ENCODE measurements around the gene CSF2RB.

CSF2RB gene

DNA sequence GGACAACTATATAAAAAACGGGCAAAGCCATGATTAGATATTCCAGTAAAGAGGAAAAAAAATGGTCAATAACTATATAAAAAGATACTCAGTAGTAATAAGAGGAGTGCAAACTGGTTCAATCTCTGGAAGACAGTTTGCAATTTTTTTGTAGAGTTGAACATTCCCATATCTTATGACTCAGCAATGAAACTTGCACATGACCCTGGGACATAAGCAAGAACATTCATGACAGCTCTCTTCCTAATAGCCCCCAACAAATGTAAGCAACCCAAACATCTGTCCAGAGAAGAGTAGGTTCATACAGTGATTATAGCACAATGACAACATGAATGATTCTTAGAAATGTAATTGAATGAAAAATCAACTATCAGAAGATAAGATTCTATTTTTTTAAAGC lies 21.8 kb upstream of the CSF2RB start:
- DNase-seq (ENCODE audit: low read depth, low spot score): no peak

DNA sequence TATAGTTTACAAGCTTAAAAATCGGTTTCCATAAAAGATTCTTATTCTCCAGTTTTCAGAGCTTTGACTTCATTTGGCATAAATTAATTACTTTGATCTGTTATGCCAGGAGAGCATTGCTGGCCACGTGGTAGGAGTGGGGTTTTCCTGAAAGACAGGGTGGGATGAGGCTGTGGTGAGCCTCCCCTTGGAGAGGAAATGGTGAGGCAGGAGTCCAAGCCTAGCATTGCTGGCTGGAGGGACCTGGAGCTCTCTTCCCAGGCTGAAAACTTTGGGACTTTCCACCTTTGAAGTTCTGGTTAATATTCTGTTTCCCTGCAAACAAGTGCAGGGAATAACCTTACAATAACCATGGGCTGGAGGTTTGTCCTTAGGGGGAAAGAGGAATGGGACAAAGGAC lies 21.1 kb upstream of the CSF2RB start:
- no peak for DNase-seq (ENCODE audit: low read depth, low spot score)

DNA sequence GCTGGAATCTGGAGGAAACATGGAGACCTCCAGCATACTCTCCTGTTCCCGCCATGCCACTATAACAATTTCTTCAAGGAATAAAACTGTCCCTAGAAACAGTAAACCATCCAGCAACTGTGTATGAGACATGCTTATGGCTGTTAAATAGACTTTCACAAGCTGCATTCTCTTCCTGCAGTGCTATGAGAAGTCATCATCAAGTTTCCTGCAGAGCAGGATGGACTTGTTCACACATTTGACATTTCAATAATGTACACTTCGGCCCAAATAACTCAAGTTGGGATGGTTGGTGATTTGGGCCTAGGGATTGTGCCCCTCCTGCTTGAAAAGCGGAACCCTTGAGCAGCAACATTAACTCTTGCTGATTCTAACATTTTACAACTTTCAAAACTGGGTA lies 20.2 kb upstream of the CSF2RB start:
- no peak for DNase-seq (ENCODE audit: low read depth, low spot score)

DNA sequence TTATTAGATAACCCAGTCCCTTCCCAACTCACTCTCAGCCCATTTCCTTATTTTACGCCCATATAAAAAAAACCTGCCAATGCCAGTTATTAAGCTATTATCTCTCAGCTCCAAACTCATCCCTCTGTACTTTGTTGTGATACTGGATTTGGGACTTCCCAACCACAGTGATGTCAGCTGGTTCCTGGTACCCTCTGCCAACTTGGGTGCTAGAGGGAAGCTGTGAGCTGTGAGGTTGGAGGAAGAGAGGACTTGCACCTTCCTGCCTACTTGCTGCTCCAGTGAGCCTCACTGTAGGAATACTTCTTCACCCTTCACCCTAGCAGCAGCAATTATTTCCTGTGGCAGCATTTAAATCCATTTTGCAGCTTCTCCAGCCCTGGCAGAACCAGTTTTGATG lies 19.2 kb upstream of the CSF2RB start:
- no peak for DNase-seq (ENCODE audit: low read depth, low spot score)

DNA sequence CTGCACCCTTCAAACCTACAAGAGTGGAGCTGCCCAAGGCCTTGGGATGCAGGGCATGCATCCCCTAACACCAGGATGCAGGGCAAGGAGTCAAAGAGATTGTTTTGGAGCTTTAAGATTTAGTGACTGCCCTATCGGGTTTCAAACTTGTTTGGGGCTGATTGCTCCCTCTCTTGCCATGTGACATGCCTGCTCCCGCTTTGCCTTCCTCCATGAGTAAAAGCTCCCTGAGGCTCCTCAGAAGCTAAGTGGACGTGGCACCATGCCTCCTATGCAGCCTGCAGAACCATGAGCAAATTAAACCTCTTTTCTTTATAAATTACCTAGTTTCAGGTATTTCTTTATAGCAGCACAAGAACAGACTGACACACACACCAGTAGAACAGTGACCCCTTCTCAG lies 15.8 kb upstream of the CSF2RB start:
- DNase-seq (ENCODE audit: low read depth, low spot score): no peak

DNA sequence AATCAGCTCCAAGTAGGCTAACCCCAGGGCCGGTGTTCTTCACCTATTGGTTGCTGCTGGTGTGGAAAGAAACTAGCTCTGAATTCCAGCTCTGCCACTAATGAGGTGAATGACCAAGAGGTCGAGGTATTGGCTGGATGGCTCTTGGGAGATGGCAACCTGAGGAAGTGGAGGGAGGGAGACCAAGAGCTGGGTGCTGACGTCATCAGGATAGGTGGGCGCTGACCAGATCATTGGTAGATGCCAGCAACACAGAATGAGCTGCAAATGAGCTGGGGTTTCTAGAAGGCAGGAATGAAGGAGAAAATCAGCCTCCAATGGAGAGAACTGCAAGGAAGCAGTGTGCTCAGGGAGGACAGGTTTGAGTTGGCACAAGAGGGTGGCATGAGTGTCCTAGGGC lies 14.7 kb upstream of the CSF2RB start:
- no peak for DNase-seq (ENCODE audit: low read depth, low spot score)

DNA sequence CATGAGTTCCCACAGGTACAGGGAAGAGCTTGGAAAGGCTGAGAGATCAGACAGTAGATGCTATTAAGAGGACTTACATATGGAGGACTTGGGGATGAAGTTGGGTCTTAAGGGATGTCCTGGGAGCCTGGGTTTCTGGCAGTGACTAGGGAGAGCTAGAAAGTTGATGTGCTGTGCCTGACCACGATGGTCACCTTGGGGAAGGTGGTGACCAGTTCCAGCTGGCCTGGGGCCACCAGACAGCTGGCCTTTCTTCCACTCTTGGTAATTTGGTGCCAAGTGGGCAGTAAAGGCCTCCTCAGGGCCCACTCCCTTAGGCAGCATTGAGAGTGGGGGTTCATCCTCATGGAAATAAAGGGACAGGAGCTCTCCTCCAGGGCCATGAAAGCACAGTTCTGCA lies 13.9 kb upstream of the CSF2RB start:
- no peak for DNase-seq (ENCODE audit: low read depth, low spot score)

DNA sequence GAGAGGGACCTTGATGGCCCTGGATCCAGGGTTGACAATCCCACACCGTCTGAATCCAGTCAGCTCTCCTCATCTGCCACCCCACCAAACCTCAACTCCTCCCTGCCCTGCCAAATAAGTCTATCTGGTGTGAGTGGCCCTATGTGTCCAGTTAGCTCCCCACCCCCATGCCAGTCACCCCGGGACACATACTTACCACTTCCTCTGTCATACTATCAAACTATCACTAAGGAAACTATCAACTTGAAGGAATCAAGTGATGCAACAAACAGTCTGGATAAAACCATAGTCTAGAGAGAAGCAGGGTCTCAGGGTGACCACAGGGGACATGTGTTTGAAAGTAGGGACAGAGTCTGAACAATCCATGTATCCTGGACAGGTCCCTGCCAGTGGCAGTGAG lies 13.2 kb upstream of the CSF2RB start:
- no peak for DNase-seq (ENCODE audit: low read depth, low spot score)

DNA sequence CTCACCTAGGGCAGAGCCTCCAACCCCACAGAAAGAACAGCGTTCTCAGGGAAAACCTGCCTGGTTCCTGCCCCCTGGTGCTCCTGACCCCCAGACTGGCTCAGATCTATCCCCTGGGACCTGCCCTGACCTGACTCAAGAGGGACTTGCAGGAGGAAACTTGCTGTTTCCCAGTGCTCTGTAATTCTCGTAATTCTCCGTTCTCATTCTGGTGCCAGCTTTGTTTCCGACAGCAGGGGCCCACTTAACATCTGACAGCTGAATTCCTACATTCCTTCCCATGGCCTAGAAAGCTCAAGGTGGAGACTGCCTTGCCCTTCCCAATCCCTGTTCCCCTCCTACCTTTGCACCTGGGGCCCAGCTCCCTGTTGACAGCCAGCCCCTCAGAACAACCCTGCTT lies 12.5 kb upstream of the CSF2RB start:
- DNase-seq (ENCODE audit: low read depth, low spot score): no peak

DNA sequence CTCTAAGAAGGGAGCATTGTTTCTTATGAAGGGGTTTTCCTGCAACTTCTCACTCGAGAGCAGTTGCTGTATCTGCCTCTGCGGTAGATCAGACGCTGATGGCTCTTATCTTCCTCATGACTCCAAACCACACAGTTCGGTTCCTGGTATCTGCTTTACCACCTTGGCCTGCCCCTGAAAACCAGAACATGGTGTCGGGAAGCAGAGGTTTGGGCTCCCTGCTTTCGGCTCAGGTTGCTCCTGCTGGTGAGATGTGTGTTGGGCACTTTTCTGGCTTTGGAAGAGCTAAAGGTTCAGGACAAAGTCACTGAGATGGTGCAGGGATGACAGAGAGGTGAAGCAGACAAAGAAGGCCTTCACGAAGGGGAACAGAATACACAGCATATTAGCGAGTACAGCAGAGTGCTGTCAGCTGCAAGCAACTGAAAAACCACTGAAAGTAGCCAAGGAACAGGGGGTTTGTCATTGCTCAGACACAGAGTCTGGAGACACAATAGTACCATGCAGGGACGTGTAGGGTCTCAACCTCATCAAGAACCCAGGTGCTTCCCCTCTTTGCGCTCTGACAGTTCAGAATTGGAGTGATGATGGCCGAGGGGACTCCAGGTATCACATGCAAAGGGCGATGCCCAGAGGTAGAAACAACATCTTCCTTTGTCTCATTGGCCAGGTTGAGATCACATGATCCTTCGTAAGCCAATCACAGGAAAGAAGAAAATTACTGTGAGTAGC lies 11.9 kb upstream of the CSF2RB start:
- DNase-seq (ENCODE audit: low read depth, low spot score): no peak

DNA sequence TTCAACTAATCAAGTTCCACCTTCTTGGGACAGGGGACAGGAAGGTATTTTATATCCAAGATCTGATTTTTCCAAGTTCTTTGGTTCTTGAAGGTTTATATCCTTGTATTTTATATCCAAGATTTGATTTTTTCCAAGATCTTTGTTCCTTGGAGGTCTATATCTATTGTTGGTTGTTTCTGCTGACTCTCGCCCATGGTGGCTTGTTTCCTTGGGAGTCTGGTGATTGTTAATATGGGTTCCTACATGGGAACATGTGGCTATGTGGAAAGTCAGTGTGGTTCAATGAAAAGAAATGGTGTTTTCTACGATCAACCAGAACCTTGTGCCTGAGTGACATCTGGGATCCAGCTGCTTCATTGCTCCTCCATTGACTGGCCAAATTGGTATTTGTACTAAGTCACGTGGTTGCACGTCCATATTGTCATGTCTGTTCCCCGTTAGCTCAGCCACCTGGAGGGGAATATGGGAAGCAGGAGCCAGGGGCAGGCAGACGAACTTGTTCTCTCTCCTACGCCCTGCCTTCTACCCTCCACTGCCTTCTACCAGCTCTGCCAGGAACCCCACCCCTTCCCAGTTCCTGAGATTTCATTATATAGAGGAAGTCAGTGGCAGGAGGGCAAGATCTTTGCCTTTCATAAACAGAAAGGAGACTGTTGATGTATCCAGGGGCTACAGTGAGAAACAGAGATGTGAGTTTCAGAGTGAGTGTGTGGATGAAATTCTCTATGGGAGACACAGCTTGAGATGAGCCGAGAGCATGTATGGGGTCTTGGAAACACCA lies 11.1 kb upstream of the CSF2RB start:
- no peak for DNase-seq (ENCODE audit: low read depth, low spot score)

DNA sequence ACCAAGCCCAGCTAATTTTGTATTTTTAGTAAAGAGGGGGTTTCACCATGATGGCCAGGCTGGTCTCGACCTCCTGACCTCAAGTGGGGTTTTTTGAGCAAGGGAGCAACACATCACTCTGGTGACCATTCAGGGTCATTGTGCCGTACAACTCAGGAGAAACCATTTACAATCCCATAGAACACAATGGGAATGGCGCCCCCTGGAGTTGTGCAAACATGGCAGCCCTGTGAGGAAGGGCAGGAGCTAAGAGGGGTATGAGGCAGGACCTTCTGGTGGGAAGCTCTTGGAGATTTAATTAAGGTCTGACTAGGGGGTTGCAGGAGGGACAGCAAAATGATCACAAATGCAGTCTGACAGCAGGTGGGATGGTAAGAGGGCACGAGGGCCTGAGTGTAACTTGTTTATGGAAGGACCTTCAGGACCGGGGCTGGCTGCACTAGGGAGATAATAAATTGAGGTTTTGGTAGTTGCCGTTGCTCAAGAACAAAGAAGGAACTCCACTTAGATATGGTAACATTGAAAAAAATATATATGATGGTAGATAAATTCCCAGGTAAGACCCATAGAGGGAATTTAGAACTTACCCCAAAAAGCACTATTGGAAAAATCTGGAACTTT lies 9.1 kb upstream of the CSF2RB start:
- DNase-seq (ENCODE audit: low read depth, low spot score): no peak

DNA sequence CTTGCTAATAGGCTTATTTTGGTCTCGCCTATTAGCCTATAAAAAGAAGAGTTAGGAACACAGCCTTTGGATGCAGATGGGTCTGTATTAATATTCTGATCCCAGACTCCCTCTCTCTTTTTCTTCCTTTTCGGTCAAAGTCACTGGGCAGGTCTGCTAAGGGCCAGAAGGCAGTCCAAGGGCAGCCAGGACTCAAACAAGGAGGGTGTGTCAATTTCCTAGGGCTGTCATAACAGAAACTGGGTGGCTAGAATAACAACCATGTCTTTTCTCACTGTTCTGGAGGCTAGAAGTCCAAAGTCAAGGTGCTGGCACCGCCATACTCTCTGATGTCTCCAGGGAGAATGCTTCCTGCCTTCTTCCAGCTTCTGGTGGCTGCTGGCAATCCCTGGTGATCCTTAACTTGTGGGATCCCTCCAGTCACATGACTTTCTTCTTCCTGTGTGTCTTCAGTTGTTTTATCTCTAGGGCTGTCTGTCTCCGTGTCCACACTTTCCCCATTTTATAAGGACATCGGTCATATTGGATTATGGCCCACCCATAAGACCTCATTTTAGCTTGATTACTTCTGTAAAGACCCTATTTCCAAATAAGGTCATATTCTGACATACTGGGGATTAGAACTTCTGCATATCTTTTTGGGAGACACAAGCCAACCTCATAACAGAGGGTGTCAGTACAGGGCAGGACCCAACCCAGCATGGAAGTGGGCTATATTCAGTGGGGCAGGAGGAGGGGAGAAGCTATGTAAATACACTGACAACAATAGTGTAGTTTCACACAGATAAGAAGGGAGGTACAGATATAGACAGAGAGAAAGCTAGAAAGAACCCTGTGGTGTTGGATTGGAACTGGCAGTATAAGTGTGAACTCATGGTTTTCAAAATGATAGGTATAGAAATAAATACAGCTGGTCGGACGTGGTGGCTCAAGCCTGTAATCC lies 5.9 kb upstream of the CSF2RB start:
- no peak for DNase-seq (ENCODE audit: low read depth, low spot score)

DNA sequence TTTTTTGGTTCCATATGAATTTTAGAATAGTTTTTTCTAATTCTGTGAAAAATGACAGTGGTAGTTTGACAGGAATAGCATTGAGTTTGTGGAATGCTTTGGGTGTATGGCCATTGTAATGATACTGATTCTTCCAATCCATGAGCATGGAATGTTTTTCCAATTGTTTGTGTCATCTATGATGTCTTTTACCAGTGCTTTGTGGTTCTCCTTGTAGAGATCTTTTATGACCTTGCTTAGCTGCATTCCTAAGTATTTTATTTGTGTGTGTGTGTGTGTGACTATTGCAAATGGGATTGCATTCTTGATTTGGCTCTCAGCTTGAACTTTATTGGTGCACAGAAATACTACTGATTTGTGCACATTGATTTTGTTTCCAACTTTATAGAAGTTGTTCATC lies 3.0 kb upstream of the CSF2RB start:
- no peak for DNase-seq (ENCODE audit: low read depth, low spot score)

DNA sequence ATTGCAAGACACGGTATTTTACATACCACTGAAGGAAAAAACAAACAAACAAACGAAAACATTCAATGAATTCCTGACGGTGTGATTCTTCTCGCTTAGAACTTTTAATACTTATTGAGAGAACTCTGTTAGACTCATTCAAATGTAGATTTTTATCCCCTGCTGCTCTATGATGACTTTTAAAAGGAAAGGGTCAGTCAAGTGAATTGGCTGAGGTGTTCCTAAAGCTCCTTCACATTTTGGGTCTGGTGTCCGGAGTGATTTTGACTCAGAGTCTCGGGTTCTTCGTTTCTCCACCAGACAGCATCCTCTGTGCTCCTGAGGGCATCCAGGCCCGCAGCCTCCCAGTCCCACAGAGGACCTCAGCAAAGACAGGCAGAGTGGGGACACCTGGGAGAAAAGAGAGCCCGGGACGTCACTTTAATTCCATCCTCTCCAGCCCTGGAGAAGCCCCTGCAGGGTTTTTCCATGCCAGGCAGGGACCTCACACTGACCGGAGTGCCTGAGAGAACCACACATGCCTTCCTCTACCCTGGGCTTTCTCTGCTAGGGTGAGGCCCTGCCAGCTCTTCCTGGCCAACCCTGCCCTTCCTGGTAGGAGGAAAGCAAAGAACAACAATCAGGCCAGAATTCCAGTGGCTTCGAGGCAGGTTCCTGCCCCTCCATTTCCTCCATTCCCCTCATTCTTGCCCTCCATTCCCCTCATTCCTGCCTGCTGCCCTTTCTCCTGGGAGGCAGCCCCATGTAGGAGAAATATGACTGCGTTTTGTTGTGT lies 1.4 kb upstream of the CSF2RB start:
- DNase-seq (ENCODE audit: low read depth, low spot score): peak; percentile 48

DNA sequence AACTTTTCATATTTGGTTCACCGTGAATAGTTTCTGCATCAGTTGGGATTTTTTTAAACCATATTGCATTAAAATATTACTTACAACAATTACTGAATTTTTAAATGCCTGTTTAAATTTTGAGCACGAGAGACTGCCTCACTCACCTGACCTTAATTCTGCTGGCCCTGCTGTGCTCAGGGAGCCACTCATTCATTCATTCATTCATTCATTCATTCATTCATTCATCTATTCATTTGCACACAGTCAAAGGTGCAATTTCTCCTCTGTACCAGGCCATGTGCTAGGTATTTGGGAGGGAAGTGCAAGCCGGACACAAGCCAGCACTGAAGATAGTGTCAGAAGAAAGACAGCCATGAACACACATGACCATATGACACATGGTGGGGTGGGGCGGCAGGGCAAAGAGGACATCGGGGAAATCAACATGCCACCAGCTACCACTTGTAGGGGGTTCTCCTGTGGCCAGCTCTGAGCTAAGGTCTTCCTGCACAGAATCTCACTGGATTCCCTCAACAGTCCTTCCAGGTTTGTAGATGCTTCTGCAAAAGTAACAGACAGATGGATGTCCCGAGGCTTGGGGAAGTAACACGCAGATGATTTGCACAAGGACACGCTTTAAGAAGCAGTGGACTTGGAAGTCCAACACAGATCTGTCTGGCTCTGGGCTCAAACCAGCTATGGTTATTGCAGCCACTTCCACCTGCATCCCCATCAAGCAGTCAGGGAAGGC lies 568 bp upstream of the CSF2RB start:
- DNase-seq (ENCODE audit: low read depth, low spot score): no peak

DNA sequence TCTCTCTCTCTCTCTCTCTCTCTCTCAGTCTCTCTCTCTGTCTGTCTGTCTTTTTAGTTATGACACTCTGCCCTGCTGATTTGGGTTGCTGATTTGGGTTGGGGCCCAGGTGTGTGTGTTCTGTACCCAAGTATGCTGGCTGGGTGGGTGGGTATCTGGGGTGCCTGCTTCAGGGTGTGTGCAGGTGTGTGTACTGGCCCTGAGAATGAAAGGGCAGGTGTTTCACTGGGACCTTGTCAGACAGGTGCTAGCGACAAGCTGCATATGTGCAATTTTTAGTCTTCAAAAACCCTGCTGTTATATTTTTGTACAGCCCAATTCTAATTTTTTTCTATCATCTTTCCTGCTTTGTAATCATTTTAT lies 943 bp downstream of the CSF2RB start:
- no peak for DNase-seq (ENCODE audit: low read depth, low spot score)

DNA sequence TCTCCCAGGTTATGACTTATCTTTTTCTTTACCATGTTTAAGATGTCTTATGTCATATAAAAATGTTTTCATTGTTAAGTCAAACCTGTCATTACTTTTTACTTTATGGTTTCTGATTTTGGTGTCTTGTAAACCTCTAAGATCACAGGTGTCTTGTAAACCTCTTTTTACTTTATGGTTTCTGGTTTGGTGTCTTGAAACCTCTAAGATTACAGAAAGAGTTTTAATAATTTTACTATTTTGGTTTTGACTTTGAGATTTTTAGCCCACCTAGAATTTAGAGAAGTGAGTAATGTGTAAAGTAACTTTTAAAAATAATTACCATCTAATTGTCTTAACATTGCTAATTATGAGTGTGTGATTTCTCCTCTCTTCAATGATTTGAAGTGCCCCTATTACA lies 2.6 kb downstream of the CSF2RB start:
- no peak for DNase-seq (ENCODE audit: low read depth, low spot score)

DNA sequence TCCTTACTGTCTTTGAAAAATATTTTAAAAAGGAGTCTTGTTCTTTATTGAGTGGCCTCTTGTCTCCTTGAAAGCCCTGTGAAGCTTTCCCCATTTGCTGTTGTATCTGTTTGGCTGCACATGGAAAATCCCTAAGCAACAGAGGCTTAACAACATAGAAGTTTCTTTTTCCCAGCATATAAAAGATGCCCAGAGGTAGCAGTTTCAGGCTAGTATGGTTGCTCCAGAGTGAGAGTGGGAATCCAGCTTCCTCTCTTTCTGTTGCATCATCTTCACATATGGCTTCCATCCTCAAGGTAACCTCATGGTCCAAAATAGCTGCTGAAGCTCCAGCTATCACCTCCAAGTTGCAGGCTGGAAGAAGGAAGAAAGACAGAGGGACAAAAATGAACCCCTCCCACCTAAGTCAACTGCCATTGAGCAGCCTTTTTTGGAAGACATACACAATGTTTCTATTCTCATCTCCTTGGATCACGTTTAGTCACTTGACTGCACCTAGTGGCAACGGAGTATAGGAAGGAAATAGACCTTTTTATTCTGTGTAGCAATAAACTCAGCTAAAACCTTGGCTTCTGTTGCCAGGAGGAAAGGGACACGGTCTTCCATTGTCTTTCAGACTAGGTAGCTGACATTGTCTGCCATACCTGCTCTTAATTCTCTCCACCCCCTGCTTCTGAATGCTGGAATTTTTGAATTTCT lies 5.3 kb downstream of the CSF2RB start:
- no peak for DNase-seq (ENCODE audit: low read depth, low spot score)

Measured in astrocyte of the hippocampus (primary cell).